Endothelial cell of umbilical vein (primary cell): ENCODE measurements around the gene CDK7. TPM values are rescaled to one million over a fixed set of nuclear protein-coding genes. Genes with fewer than 3 reads are reported as not detected.

Experiments used
- BruUV-seq: library from RNA; stranded (reverse); fragments of 400-500 nt; replicated peaks from 2 replicates; lab custom pipeline; 2021; lab: Mats Ljungman, UMichigan
- CTCF ChIA-PET: fragments of 300-600, 350-600 bp; sonication (Branson Sonifier 250); formaldehyde crosslinking; loops from one replicate; lab custom pipeline; 2021; ENCODE audit warnings: antibody characterized with exemption, inconsistent platforms; lab: Charles Lee
- POLR2A ChIA-PET: fragments of 300-600, 350-600 bp; sonication (Branson Sonifier 250); formaldehyde crosslinking; loops from one replicate; lab custom pipeline; 2021; ENCODE audit warnings: antibody characterized with exemption, inconsistent platforms; lab: Charles Lee
- DNase-seq: peaks from one replicate; pipeline ENCODE4 v3.0.0-alpha.2; 2011; ENCODE audit warnings: low read depth, low spot score
- FAIRE-seq: peaks from 2 replicates; lab custom pipeline; 2011; peaks lifted over from hg19 to GRCh38; lab: Jason Lieb, UNC
- H2AFZ ChIP-seq: 2 replicates; pipeline ENCODE4 v1.6.0; 2012; ENCODE audit warnings: low read depth, low read length, control low read depth, inconsistent platforms
- H3K27ac ChIP-seq: 2 replicates; pipeline ENCODE4 v1.5.1; 2011; ENCODE audit warnings: low read depth, mild to moderate bottlenecking, control low read depth, low read length, moderate library complexity; ENCODE audit not compliant: insufficient read depth
- H3K27me3 ChIP-seq, 2 experiments: 2 replicates each; pipeline versions ENCODE4 v1.6.0 to v1.6.1; 2011; ENCODE audit warnings: low read length in 2 of 2, mixed read lengths in 1 of 2; ENCODE audit not compliant: control insufficient read depth in 2 of 2, insufficient read depth in 2 of 2
- H3K36me3 ChIP-seq, 2 experiments: 2 replicates in 1 of 2; 3 replicates in 1 of 2; pipeline ENCODE4 v1.5.1; 2011; ENCODE audit warnings: low read length in 2 of 2, mild to moderate bottlenecking in 1 of 2, moderate library complexity in 1 of 2; ENCODE audit not compliant: control insufficient read depth in 2 of 2, insufficient read depth in 2 of 2; ENCODE audit errors: extremely low read depth in 1 of 2
- H3K4me1 ChIP-seq: 3 replicates; pipeline ENCODE4 v1.5.1; 2011; ENCODE audit warnings: mild to moderate bottlenecking, low read length; ENCODE audit not compliant: control insufficient read depth, insufficient read depth; ENCODE audit errors: extremely low read depth
- H3K4me2 ChIP-seq: 2 replicates; pipeline ENCODE4 v1.6.1; 2011; ENCODE audit warnings: low read length, control low read depth, mixed read lengths; ENCODE audit not compliant: insufficient read depth
- H3K4me3 ChIP-seq, 3 experiments: fragments of 200-600 bp in 1 of 3; sonication (generic), shearing (Covaris generic) in 1 of 3; replicated peaks in 1 of 3; 2 replicates each; pipeline ENCODE4 v1.5.1; 2011 to 2016; ENCODE audit warnings: control low read depth in 3 of 3, low read length in 3 of 3, mild to moderate bottlenecking in 2 of 3, inconsistent platforms in 1 of 3, low read depth in 1 of 3, moderate library complexity in 1 of 3; ENCODE audit not compliant: insufficient read depth in 1 of 3
- H3K79me2 ChIP-seq: 2 replicates; pipeline ENCODE4 v1.6.0; 2012; ENCODE audit warnings: low read length, inconsistent platforms; ENCODE audit not compliant: control insufficient read depth, insufficient read depth
- H3K9ac ChIP-seq: replicated peaks from 2 replicates; pipeline ENCODE3; 2011; ENCODE audit warnings: low read length, control low read depth; ENCODE audit not compliant: insufficient read depth; ENCODE audit errors: extremely low read depth
- H3K9me1 ChIP-seq: replicated peaks from 3 replicates; pipeline ENCODE4 v1.6.0; 2011; ENCODE audit warnings: mild to moderate bottlenecking, low read length; ENCODE audit not compliant: control insufficient read depth, insufficient read depth; ENCODE audit errors: extremely low read depth
- H3K9me3 ChIP-seq: replicated peaks from 2 replicates; pipeline ENCODE4 v1.5.1; 2012; ENCODE audit warnings: low read length, inconsistent platforms; ENCODE audit not compliant: control insufficient read depth, insufficient read depth
- H4K20me1 ChIP-seq: replicated peaks from 2 replicates; pipeline ENCODE3; 2011; ENCODE audit warnings: mild to moderate bottlenecking, low read length; ENCODE audit not compliant: control insufficient read depth, insufficient read depth; ENCODE audit errors: extremely low read depth
- EZH2 ChIP-seq: IDR thresholded peaks from 2 replicates; pipeline ENCODE4 v1.6.1; 2012; ENCODE audit warnings: borderline replicate concordance, low read depth, mild to moderate bottlenecking, moderate library complexity, low read length, inconsistent platforms; ENCODE audit not compliant: severe bottlenecking
- FOS ChIP-seq: IDR thresholded peaks from 2 replicates; pipeline ENCODE4 v1.6.1; 2011; ENCODE audit warnings: mild to moderate bottlenecking, low read length, moderate library complexity, borderline replicate concordance; ENCODE audit not compliant: insufficient read depth
- GATA2 ChIP-seq: IDR thresholded peaks from 2 replicates; pipeline ENCODE4 v1.7.0; 2011; ENCODE audit warnings: low read depth, mild to moderate bottlenecking, moderate library complexity, mixed read lengths, low read length; ENCODE audit not compliant: insufficient read length, insufficient read depth
- JUN ChIP-seq: IDR thresholded peaks from 2 replicates; pipeline ENCODE4 v1.6.1; 2011; ENCODE audit warnings: borderline replicate concordance, low read depth; ENCODE audit not compliant: insufficient read length, insufficient read depth
- MYC ChIP-seq: IDR thresholded peaks from one replicate; pipeline ENCODE4 v1.6.1; 2011; ENCODE audit warnings: mild to moderate bottlenecking, low read depth, low read length
- POLR2A ChIP-seq: IDR thresholded peaks from 2 replicates; pipeline ENCODE4 v1.6.1; 2012; ENCODE audit warnings: low read depth, mild to moderate bottlenecking, control low read depth, low read length
- POLR2AphosphoS5 ChIP-seq: IDR thresholded peaks from 2 replicates; pipeline ENCODE4 v1.6.1; 2012; ENCODE audit warnings: low read depth, mild to moderate bottlenecking, control low read depth, low read length, moderate library complexity; ENCODE audit not compliant: insufficient read depth
- dilution Hi-C: fragments of 300-500 bp; cut with MboI; formaldehyde crosslinking; loops from one replicate; pipeline ENCODE4 v1.15.0; 2019; ENCODE audit warnings: low sequenced_read_pairs; ENCODE audit not compliant: extremely low pct_ligation_motif_present
- intact Hi-C: fragments of 100-400 bp; cut with micrococcal nuclease; formaldehyde crosslinking; loops from one replicate; pipeline ENCODE4 v1.10.0; 2022
- polyA plus RNA-seq, 4 experiments: library from polyadenylated mRNA; depleted of rRNA in 3 of 4; stranded (reverse) in 3 of 4; unstranded in 1 of 4; fragments of >200 nt; gene quantifications; 2 replicates each; pipeline versions ENCODE4 v1.2.1 to v1.2.3, GENCODE V29; 2011 to 2012; ENCODE audit warnings: missing spikeins in 1 of 4
- total RNA-seq: library from RNA; stranded (reverse); gene quantifications from 2 replicates; pipeline ENCODE4 v1.2.3, GENCODE V29; 2021
- TF ChIP-seq, protein P1 (sequence below): IDR thresholded peaks from 2 replicates; pipeline ENCODE4 v1.6.1; 2011; ENCODE audit not compliant: insufficient read depth, insufficient read length
- TF ChIP-seq, protein P2 (sequence below), 2 donors: IDR thresholded peaks; 1 replicate in 1 of 2; 2 replicates in 1 of 2; pipeline ENCODE4 v1.5.1; 2011; ENCODE audit warnings: low read length in 2 of 2, mild to moderate bottlenecking in 2 of 2, moderate library complexity in 2 of 2, control low read depth in 1 of 2, inconsistent platforms in 1 of 2, low read depth in 1 of 2; ENCODE audit not compliant: insufficient read depth in 1 of 2; ENCODE audit errors: extremely low read depth in 1 of 2

Gene CDK7
- total and polyA plus RNA-seq, 2 donors (not counting 3 experiments of a cell fraction or from before 2014, with no cell fraction given) = 24.6 to 38.1 TPM

GRCh38 chr5:69211200-69211599 lies 23.5 kb upstream of the CDK7 start:
- Histone ChIP-seq H3K9me3 (no peaks in the 10 kb centered on the region), H3K36me3 (no peaks in the 10 kb centered on the region), H3K4me2 (no peak overlapping the region), H3K27ac (no peak overlapping the region), H3K27me3 (no peaks in the 10 kb centered on the region), H3K79me2 (no peaks in the 10 kb centered on the region), H2AFZ (no peak overlapping the region), H3K9me1 (no peaks in the 10 kb centered on the region), H3K4me3 (no peak overlapping the region), H3K9ac (no peak overlapping the region), H4K20me1 (no peaks in the 10 kb centered on the region), H3K4me1 (no peaks in the 10 kb centered on the region)
- ChIA-PET CTCF (no interaction called here), POLR2A (no interaction called here)
- DNase-seq = no peak
- intact Hi-C loops = no loop called here
- FAIRE-seq = no peak
- dilution Hi-C loops = no loop called here
- TF ChIP-seq POLR2AphosphoS5 (no peak), GATA2 (no peak), MYC (no peak), EZH2 (no peak), JUN (no peak), FOS (no peak), POLR2A (no peak)
- TF ChIP-seq, protein P1, sequence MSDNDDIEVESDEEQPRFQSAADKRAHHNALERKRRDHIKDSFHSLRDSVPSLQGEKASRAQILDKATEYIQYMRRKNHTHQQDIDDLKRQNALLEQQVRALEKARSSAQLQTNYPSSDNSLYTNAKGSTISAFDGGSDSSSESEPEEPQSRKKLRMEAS = no peak
- TF ChIP-seq, protein P2, sequence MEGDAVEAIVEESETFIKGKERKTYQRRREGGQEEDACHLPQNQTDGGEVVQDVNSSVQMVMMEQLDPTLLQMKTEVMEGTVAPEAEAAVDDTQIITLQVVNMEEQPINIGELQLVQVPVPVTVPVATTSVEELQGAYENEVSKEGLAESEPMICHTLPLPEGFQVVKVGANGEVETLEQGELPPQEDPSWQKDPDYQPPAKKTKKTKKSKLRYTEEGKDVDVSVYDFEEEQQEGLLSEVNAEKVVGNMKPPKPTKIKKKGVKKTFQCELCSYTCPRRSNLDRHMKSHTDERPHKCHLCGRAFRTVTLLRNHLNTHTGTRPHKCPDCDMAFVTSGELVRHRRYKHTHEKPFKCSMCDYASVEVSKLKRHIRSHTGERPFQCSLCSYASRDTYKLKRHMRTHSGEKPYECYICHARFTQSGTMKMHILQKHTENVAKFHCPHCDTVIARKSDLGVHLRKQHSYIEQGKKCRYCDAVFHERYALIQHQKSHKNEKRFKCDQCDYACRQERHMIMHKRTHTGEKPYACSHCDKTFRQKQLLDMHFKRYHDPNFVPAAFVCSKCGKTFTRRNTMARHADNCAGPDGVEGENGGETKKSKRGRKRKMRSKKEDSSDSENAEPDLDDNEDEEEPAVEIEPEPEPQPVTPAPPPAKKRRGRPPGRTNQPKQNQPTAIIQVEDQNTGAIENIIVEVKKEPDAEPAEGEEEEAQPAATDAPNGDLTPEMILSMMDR (IDR thresholded peaks at IDR 0.05; ENCODE audit: extremely low read depth in 1 of 2, insufficient read depth in 1 of 2, low read depth in 1 of 2, low read length in 2 of 2) = no peak
- no TSS peak for BruUV-seq
